Stimulated activated CD4-positive, alpha-beta T cell treated with anti-CD3 and anti-CD28 coated beads, Interleukin-2, amount 100 ng/mL, for 24 hours (primary cell): ENCODE data around the gene AMN1.
A peak's percentile ranks its signal among the peaks of the same experiment; 100 is the strongest.
"Not testable (repeated sequence)": the region's sequence is repeated elsewhere in the genome, so short reads cannot be mapped to it uniquely, and the experiment has no call there.

Experiments
- DNase-seq, 2 donors: peaks; one replicate each; pipeline ENCODE4 v3.0.0-alpha.2; 2020

AMN1 gene

DNA sequence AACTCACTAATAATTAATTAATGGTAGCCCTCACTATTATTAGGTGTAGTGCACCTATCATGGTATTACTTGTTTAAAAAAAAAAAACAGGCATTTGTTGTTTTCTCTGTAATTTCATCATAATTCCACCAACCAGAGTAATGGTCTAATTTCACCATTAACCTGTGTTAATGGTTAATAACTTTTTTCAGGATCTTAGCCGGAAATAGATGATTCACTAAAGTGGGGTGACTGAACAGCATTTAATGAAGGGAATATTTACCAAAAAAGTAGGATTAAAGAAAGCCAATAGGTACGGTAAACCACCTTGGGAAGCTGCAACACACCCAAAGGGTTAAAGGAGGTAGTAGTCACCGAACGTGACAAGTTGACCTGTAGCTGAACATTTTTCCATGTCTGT, 56.3 kb downstream of the AMN1 start:
- DNase-seq, result no peak

DNA sequence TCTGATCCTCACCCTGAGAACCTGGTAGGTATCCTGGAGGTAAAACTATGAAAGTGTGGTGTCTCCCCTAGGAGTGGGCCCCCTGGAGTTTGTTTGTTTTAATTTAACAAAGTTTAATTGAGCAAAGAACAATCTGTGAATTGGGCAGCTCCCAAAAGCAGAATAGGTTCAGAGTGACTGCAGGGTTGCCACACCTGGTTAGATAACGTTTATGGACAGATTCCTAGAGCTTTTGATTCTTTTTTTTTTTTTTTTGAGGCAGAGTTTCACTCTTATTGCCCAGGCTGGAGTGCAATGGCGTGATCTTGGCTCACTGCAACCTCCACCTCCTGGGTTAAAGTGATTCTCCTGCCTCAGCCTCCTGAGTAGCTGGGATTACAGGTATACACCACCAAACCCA, 59.2 kb downstream of the AMN1 start:
- DNase-seq, result not testable (repeated sequence)

DNA sequence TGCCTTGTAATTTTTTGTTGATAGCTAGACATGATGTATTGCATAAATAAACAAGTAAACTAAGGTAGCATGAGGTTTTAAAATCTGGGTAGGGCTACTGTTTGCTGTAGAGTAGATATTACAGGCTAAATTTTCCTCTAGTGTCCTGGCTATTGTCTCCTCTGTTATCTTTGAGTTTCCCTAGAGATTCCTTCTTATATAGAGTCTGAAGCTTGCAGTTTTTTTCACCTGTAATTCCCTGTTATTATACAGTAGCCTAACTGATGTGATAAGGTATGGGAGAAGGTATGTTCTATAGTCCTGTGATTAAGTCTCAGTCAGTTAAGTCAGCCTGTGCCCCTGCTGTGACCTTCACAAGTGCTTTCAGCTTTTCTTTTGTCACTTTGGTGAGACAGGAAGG, 59.8 kb downstream of the AMN1 start:
- no peak for DNase-seq

DNA sequence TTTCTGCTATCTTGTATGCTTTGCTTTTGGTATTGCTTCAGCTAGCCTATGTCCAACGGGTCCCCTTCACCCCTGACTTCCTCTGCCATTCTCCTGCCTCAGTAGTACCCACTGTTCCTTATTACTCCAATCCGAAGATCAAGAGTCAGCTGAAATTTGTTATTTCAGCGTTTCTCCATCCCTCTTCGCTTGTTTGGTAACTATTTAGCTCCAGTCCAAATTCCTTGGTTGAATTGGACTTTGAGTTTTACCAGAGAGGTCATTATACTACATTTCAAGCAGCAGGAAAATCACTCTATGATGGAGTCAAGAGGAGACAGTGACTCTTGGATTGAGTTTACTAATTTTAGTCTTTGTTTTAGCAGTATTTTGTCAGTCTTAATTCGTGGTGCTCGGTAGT, 64.8 kb downstream of the AMN1 start:
- DNase-seq, result no peak

DNA sequence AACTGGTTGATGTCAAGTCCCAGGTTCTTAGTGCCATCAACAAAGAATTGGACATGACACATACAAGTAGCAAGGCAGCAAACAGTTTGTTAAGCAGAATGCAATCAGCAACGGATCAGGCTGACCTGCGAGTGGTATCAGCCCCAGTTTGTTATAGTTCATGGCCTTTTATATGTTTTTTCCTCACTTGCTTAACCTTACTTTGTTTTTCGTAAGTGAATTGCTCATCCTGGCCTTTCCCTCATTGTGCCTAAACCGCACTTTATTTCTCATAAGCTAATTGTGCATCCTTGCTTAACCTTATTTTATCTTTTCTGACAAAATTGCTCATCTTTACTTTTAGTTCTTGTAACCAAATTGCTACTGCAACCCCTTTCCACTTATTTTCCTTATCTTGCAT, 65.2 kb downstream of the AMN1 start:
- DNase-seq, result no peak

DNA sequence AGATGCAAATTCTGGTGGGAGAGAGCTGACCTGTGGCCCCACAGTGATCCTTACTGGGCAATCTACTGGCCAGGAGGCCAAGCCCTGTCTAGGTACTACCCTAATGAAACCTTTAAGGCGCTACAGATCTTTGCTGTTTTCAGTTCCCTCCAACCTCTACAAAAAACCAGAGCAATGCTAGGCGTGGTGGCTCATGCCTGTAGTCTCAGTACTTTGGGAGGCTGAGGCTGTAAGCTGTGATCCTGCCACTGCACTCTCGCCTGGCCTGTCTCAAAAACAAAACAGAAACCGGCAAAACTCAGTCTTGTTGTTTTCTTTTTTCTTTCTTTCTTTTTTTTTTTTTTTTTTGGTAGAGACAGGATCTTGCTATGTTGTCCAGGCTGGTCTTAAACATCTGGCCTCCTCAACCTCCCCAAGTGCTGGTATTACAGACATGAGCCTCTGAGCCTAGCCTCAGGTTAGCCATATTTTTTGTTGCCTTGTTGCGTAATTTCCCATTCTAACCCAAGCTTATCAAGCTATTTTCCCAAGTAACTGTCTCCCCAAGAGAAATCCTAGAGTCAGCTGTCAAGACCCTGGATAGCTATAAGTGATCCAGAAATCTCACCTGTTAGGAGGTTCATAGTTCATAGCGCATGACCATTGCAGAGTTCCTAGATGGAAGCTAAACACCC, 66.5 kb downstream of the AMN1 start:
- DNase-seq, result no peak

DNA sequence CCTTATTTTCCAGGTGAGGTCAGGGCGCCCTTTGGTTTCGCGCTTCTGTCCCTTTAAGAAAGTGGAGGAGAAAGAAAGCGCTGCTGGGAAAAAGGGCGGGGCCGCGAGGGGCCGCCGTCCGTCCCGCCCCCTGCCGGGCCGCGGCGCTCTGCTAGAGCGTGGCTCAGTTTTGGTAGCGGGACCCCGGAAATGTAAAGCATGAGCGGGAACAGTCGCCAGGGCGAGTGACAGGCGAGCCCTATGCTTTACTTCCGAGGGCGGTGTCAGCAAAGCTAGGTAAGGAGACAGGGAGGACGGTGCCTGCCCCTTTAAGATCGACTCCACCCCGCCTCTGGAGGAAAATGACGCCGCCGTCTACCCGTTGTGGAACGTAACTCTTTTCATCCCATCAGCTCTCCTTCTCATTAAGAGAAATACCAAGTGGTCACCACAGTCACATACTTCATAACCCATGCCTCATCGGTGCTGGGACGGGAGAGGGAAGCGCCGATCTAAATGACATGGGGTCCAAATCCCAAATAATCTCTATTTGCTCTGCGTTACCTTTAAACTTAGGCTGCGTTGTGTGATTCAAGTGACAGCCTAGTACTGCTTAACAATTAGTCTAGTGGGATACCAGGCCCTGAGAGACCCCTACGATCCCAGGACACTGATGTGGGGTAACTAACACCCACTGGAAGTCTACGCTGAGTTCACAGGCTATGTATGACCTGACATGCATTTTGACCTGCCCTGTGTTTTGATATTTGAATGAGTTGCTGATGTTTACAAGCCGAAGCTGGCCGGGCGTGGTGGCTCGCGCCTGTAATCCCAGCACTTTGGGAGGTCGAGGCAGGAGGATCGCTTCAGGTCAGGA, 69.5 kb downstream of the AMN1 start, which contains the start of gene ETFBKMT:
Gene ETFBKMT, plus strand, starts transcription at position 602 of the 856 bp plus-strand sequence. CDS start 2,266 bp downstream, outside the sequence.
- DNase-seq, result peak; percentile 90 to 92

DNA sequence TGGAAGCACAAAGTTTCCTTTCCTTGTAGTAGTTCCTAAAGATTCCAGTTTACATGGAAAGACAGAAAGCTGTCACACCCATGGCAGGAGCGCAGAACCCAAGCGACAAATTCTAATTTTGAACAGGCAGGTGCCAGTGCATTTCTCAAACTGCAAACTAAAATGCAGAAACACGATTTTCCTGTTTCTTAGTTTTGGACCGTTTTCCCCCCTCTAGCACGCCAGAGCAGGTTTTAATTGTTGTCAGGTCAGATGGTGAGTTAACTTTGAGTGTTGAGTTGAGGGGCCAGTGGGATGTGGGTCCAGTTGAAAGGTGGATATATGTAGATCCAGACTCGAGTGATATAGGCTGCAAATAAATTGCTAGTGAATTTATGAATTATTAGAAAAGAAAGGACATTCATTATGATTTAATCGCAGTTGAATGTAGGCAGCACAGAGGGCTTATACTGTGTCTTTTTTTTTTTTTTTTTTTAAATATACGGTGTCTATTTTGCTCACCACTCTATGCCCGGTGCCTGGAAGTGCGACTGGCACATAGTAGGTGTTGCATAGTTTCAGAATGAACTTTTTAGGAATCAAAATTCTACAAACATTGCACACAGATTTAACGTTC, 70.2 kb downstream of the AMN1 start:
- DNase-seq, result no peak

DNA sequence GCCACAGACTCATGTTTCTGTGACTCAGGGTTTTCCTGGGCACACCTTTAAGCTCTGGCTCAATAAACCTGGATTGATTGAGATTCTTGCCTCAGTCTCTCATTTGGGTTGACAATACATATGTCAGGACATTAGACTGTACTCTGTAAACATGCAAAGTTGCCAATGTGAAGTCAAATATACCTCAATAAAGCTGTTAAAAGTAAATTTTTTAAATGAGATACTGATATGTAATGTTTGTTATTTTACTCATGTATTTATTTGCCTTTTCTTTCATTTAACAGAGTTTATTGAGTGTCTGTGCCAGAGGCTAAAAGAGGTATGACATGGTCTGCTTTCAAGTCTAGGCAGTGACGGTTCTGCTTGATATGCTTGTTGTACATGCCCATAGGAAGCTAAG, 73.0 kb downstream of the AMN1 start:
- DNase-seq, result no peak

DNA sequence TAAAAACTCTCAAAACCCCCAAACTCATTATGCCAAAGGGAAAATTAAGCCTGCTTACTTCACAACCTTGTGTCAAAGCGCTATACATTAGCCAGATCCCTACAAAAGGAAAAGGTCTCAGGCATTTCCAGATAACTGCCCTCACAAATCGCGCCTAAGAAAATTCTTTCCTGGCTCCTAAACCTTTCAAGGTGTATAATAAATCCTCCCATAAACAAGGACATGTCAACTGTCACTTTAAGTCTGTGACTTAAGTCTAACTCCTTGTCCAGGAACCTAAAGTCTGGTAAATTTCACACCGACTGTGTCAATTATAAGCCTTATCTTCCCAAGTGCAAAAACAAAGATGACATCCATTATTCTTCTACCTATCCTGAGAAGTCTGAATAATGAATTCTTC, 73.6 kb downstream of the AMN1 start:
- no peak for DNase-seq

DNA sequence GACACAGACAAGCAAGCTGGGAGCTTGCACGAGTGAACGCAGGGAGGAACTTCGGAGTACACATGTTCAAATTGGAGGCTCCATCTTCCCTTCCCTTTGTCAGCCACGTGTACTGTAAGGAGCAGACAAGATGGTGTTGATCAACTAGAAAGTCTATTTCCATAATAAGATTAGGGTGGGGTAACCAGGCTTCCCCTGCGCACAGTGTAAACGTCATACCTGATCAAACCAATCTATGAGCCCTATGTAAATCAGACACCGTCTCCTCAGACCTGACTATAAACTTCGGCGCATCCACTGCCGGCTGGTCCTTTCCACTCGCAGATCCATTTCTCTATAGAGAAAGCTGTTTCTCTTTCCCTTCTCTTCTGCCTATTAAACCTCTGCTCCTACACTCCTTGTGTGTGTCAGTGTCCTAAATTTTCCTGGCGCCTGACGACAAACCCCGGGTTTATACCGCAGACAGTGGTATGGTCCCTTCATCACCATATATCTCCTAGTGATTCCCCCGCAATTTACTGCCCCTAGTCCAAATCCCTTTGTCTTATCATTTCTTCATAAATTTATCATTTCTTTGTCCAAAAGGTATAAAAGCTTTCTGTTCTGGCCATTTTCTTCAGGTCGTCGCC, 76.8 kb downstream of the AMN1 start:
- no peak for DNase-seq

DNA sequence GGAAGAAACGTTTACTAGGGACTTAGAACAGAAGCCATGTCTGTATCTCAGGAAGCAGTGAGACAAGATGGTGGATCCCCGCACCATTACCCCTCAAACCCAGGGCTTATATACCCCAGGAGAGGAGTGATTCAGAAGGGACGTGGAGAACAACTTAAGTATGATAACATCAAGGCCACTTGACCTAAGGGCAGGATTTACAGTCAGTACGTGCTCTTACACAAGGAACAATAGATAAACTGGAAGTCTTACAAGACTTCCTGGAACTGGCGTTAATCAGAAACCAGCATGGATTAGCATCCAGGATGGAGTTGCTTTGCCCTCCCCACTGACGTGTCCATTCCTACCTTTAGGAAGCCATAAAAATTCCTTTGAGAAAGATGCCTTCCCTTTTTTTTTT, 77.9 kb downstream of the AMN1 start:
- DNase-seq, result no peak

DNA sequence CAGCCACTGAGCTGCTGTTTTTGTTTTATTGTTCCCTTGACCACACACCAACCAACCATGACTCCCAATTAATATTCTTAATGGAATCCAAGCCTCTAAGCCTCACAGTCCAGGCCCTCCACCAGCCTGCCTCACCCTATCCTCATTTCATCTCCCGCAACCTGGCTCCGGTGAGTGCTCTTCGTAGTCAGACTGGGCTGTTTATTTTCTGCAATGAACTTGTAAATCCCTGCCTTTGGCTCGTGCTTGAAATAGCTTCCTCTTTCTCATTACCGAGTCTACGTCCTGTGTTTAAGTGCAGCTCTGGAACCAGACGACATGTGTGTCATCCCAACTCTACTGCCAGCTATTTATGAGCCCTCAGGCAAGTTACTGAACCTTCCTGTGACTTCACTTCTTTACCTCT, 81.7 kb downstream of the AMN1 start:
- DNase-seq, result no peak

DNA sequence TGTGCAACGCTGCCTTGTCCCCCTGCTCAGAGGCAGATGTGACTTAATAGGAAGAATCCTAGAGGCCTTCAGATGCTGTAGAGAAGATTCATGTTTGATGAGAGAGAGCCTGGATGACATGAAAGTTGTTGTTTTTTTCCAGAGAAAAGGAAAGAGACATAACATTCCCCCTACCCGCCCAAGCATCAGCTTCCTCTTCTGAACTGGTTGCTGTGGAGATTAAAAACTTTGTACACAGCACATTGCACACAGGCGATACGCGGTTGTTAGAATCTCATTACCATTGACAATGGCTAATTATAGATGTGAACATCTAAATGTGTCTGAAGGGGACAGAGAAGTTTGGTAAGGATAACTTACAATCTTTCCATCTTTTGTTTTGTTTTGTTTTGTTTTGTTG, 82.9 kb downstream of the AMN1 start:
- DNase-seq, result no peak

DNA sequence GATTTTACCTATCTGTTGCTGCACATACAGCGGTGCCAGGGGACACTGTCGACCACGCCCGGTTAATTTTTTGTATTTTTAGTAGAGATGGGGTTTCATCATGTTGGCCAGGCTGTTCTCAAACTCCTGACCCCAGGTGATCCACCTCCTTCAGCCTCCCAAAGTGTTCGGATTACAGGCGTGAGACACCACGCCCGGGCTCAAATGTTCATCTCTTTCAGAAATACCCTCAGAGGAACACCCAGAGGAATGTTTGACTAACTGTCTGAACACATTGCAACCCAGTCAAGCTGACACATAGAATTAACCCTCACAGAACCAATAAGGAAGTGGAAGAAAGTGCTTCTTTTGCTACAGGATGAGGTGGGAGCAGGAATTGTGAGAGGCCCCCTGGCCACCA, 84.3 kb downstream of the AMN1 start:
- DNase-seq, result no peak

DNA sequence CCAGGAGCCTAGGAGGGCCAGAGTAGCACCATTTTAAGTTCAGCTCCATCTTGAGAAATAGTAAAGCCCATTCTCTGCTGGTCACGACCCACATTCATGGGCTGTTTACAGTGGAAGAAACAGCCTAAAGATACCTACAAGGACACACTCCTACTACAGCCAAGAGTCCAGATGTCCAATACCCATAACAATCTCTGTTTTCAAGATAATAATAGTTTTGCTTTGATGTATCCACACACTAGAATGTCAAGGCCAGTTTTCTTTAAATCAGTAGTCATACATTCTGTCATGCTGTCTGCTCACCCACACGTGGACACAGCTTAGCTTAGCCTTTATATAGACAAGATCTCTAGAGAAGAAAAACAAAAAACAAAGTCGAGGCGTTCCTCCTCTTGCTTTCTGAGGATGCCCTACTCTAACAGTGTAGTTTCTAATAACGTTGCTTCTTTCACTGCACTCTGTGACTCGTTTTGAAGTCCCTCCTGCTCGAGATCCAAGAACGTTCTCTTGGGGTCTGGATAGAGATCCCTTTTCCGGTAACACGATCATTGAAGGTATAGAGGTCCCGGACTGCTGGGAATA, 87.2 kb downstream of the AMN1 start:
- DNase-seq, result no peak

DNA sequence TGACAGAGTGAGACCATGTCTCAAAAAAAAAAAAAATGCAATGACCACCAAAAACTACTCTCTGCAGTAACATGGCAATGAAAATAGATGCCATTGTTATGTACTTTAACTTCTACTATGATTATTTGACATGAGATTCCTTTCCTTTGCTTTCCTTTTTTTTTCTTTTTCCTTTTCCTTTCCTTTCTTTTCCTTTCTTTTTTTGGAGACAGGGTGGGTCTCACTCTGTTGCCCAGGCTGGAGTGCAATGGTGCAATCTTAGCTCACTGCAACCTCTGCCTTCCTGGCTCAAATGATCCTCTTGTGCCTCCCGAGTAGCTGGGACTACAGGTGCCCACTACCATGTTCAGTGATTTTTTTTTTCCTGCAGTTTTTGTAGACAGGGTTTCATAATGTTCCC, 94.2 kb downstream of the AMN1 start:
- no peak for DNase-seq

DNA sequence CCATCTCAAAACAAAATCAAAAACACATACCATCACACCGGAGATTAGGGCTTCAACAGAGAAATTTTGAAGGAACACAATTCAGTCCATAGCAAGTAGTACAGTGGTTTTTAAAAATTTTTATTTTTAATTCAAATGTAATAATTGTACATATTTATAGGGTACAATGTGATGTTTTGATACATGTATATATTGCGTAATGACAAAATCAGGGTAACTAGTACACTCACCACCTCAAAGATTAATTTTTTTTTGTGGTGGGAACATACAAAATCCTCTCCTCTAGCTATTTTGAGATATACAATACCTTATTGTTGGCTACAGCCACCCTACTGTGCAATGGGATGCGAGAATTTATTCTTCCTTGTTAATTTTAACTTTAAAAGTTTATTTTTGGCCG, 95.4 kb downstream of the AMN1 start:
- no peak for DNase-seq

DNA sequence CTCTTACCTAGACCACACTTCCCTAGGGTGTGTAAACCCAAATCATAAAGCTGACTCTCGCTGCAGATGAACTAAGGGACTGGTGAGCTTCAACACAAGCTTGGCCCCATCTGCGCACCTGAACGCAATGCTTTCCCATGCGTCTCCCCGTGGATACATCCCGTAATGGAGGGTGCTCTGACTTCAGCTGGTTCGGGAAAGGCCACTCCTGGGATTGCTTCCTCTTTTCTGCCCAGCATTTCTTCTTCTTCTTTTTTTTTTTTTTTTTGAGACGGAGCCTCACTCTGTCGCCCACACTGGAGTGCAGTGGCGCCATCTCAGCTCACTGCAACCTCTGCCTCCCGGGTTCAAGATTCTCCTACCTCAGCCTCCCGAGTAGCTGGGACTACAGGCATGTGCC, 97.0 kb downstream of the AMN1 start:
- DNase-seq, result no peak

DNA sequence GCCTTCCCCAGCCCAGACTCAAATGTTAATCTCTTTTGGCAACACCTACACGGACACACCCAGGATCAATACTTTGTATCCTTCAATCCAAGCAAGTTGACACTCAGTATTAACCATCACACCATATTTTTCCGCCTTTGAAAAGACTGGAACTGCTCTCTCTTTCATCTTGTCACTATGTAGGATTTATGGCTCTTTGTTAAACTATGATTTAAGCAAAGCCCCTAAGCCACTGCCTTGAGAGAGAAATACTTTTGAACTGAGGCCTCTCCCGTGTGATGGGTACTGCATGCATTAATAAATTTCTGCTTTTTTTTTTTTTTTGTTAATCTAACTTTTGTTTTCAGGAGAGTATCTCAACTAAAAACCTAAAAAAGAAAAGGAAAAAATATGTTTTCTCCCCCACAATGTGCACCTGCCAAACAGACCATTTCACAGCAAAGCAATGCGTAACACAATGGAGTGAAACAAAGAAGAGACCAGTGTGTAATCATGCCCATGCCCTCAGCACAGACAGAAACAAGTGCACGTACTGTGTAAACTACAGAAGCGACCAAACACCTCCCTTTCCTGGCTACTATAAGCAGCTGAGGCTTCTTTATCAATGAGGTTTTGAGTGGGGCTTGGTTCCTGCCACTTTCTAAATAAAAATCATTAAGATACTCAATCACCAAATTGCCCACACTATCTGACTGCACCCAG, 97.6 kb downstream of the AMN1 start:
- no peak for DNase-seq

DNA sequence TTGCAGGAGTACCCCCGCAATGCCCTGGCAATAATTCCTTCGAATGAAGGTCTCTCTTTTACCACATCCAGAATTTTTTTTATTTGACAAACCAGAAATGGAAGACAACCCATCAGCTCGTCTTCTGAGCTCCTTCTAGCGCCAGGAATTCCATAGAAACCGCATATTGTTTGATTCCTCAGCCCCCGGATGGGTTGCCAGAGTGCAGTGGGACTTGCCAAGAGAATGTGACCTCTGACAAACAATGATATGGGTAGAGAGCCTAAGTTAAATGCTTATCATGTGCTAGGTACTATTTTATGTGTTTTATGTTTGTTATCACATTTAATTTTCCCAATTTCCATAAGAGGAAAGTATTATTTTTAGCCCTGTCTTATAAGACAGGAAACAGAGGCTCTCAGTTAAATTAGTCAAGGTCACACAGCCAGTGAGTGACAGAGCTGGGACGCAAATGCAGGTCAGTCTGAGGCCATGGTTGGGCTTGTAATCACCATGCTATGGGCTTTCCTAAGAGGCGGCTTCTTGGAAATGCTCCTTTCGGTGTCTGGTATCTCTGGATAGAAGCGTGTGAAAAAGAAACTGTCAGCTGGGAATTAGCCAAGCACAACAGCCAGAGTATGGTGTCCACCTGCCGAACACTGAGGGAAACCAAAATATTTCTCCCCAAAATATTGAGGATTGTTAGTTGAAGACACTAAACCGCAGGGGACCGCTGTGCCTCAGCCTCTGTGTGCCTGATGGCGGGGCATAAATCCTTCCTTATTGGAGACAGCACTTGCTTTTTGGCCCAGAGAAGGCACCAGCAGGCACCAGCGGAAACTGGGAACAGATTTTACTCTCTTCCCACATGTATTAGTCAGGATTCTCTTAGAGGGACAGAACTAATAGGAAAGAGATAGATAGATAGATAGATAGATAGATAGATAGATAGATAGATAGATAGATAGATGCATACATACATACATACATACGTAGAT, 98.8 kb downstream of the AMN1 start:
- DNase-seq, result no peak
